Measurements from ENCODE around the gene P3H1. TPM values are rescaled to one million over a fixed set of nuclear protein-coding genes. Genes with fewer than 3 reads are reported as not detected.

Gene P3H1
- total RNA-seq, 2 experiments from 2014 or later: 39.7 to 41.5 TPM

- no peak overlapping the region for H3K4me3 Mint-ChIP-seq
- H3K36me3 Mint-ChIP-seq (ENCODE audit: low read depth): peaks cover 76% of the 10 kb centered on the region
- CTCF ChIA-PET: no interaction called here
- POLR2A ChIA-PET: no interaction called here
- H3K27ac Mint-ChIP-seq: no peak overlapping the region
- H3K4me1 Mint-ChIP-seq: no peaks in the 10 kb centered on the region
- H3K27me3 Mint-ChIP-seq: no peaks in the 10 kb centered on the region
- H3K9me3 Mint-ChIP-seq: no peaks in the 10 kb centered on the region
- DNase-seq: no peak
These were observed 62.9 kb downstream of the P3H1 start for GRCh38 chr1:42703888-42704464.

GRCh38 chr1:42700006-42700405, 66.8 kb downstream of the P3H1 start:
- no peak overlapping the region for H3K4me3 Mint-ChIP-seq
- peaks cover 5% of the 10 kb centered on the region for H3K4me1 Mint-ChIP-seq
- H3K27ac Mint-ChIP-seq: no peak overlapping the region
- no peaks in the 10 kb centered on the region for H3K27me3 Mint-ChIP-seq
- CTCF ChIA-PET: no interaction called here
- peaks cover 90% of the 10 kb centered on the region for H3K36me3 Mint-ChIP-seq (ENCODE audit: low read depth)
- no peak for DNase-seq
- POLR2A ChIA-PET: no interaction called here
- H3K9me3 Mint-ChIP-seq: no peaks in the 10 kb centered on the region

GRCh38 chr1:42698081-42698813, 68.6 kb downstream of the P3H1 start:
- H3K4me1 Mint-ChIP-seq: peaks cover 15% of the 10 kb centered on the region
- no peak overlapping the region for H3K4me3 Mint-ChIP-seq
- no peaks in the 10 kb centered on the region for H3K9me3 Mint-ChIP-seq
- no peak overlapping the region for H3K27ac Mint-ChIP-seq
- H3K27me3 Mint-ChIP-seq: no peaks in the 10 kb centered on the region
- ChIA-PET CTCF (no interaction called here), POLR2A (no interaction called here)
- no peak for DNase-seq
- peaks cover 90% of the 10 kb centered on the region for H3K36me3 Mint-ChIP-seq (ENCODE audit: low read depth)

Other genes with a start within 250 kb of the P3H1 start
- gene PPIH, start 108.6 kb downstream of the P3H1 start, total RNA-seq: 100 to 1,000 TPM; 109 to 116 TPM
- gene YBX1, start 84.6 kb downstream of the P3H1 start, total RNA-seq: 100 to 1,000 TPM; 607 to 643 TPM
- not detected for gene CLDN19, start 26.8 kb downstream of the P3H1 start, total RNA-seq
- 1 to 10 TPM; 7.0 to 9.4 TPM for gene C1orf50, start 221 bp upstream of the P3H1 start, total RNA-seq
- gene TMEM269, start 18.0 kb upstream of the P3H1 start, total RNA-seq: under 1 TPM; 0.21 to 0.25 TPM
- gene ERMAP, start 50.1 kb upstream of the P3H1 start, total RNA-seq: 1 to 10 TPM; 7.7 to 7.8 TPM
- 10 to 100 TPM; 19.8 to 20.6 TPM for gene SVBP, start 50.4 kb upstream of the P3H1 start, total RNA-seq
- 10 to 100 TPM; 10.8 to 11.0 TPM for gene ZNF691, start 79.6 kb upstream of the P3H1 start, total RNA-seq
- 100 to 1,000 TPM in 1 of 2 experiments, 10 to 100 TPM in 1; 98.0 to 109 TPM for gene SLC2A1, start 191.8 kb upstream of the P3H1 start, total RNA-seq